AG09309 (cell line): Measurements from ENCODE around the gene ACTC1.
"Not testable (repeated sequence)": the region's sequence is repeated elsewhere in the genome, so short reads cannot be mapped to it uniquely, and the experiment has no call there.

Experiments used
- DNase-seq: peaks from one replicate; pipeline ENCODE4 v3.0.0-alpha.2; 2010; ENCODE audit warnings: low read depth
- H3K4me3 ChIP-seq: 2 replicates; pipeline ENCODE4 v1.5.1; 2011; ENCODE audit warnings: mild to moderate bottlenecking, low read depth, low read length, moderate library complexity; ENCODE audit not compliant: control insufficient read depth
- TF ChIP-seq, protein P1 (sequence below): IDR thresholded peaks from 2 replicates; pipeline ENCODE4 v1.5.1; 2011; ENCODE audit warnings: mild to moderate bottlenecking, low read depth, low read length, inconsistent platforms; ENCODE audit not compliant: insufficient read depth, control insufficient read depth; ENCODE audit errors: missing control alignments

Gene ACTC1

DNA sequence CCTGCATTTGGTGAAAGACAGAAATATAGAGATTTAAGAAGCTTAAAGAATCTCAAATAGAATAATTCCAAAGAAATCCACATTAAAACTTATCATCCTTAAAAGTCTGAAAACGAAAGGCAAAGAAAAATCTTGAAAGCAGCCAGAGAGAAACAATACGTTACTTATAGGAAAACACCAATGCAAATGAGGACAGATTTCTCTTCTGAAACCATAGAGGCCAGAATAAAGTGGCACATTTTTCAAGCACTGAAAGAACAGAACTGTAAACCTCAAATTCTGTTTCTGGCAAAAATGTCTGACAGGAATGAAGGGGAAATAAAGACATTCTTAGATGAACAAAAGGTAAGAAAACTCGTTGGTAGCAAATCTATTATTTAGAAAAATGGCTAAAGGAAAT is 13.8 kb upstream of the ACTC1 start:
- TF ChIP-seq, protein P1, sequence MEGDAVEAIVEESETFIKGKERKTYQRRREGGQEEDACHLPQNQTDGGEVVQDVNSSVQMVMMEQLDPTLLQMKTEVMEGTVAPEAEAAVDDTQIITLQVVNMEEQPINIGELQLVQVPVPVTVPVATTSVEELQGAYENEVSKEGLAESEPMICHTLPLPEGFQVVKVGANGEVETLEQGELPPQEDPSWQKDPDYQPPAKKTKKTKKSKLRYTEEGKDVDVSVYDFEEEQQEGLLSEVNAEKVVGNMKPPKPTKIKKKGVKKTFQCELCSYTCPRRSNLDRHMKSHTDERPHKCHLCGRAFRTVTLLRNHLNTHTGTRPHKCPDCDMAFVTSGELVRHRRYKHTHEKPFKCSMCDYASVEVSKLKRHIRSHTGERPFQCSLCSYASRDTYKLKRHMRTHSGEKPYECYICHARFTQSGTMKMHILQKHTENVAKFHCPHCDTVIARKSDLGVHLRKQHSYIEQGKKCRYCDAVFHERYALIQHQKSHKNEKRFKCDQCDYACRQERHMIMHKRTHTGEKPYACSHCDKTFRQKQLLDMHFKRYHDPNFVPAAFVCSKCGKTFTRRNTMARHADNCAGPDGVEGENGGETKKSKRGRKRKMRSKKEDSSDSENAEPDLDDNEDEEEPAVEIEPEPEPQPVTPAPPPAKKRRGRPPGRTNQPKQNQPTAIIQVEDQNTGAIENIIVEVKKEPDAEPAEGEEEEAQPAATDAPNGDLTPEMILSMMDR: no peak
- H3K4me3 ChIP-seq: no peak overlapping the region
- DNase-seq: no peak

DNA sequence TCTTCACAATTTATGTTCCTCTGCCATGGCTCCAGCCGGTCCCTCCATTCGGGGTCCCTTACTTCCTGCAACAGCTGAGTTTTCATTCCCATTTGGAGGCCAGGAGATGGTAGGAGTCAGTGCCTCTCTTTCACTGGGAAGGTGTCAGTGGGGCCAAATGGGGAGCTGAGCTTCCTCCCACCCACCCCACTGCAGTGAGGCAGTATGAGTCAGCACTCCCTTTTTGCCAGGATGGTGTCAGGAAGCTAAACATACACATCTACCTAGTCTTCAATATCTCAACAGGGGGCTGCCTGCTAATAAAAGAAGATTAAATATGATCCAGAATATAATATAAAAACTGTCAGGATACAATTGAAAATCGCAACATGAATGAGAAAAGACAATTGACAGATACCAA is 12.7 kb upstream of the ACTC1 start:
- H3K4me3 ChIP-seq: no peak overlapping the region
- DNase-seq: no peak
- TF ChIP-seq, protein P1: no peak

GRCh38 chr15:34807241-34807640 is 11.9 kb upstream of the ACTC1 start:
- not testable (repeated sequence) for H3K4me3 ChIP-seq, DNase-seq

- TF ChIP-seq, protein P1: no peak
- H3K4me3 ChIP-seq: no peak overlapping the region
- no peak for DNase-seq
Observed at GRCh38 chr15:34804776-34805175, 9.4 kb upstream of the ACTC1 start.

- DNase-seq: no peak
- no peak overlapping the region for H3K4me3 ChIP-seq
- TF ChIP-seq, protein P1: no peak
Observed at GRCh38 chr15:34804113-34804512, 8.8 kb upstream of the ACTC1 start.

- DNase-seq: no peak
- TF ChIP-seq, protein P1: no peak
- H3K4me3 ChIP-seq: no peak overlapping the region
Observed at GRCh38 chr15:34802803-34803750, 7.7 kb upstream of the ACTC1 start.

- TF ChIP-seq, protein P1: no peak
- no peak for DNase-seq
- no peak overlapping the region for H3K4me3 ChIP-seq
Observed at GRCh38 chr15:34802371-34802770, 7.0 kb upstream of the ACTC1 start.
